Posterior vena cava (tissue), 2 donors: ENCODE results near the gene SHISA7. TPM values are rescaled to one million over a fixed set of nuclear protein-coding genes. Genes with fewer than 3 reads are reported as not detected.

ENCODE experiments used
- DNase-seq: peaks from one replicate; pipeline ENCODE4 v3.0.0-alpha.2; 2020; ENCODE audit warnings: low spot score
- intact Hi-C, 2 donors: fragments of 100-400 bp; cut with DNase I; formaldehyde crosslinking; loops; one replicate each; pipeline versions ENCODE4 v1.14.1 to v1.14.2; 2022 to 2023
- long read RNA-seq, 2 donors: library from polyadenylated mRNA; unstranded; transcript quantifications; one replicate each; pipeline ENCODE4 v2.0.0, GENCODE V29; 2020 to 2021
- total RNA-seq, 2 donors: library from RNA; stranded (reverse); fragmentation: NEBNext Ultra II Directional; extraction: Animal tissue kit (Norgen Biotek cat#: 25700); gene quantifications; one replicate each; pipeline ENCODE4 v1.2.1, GENCODE V29; 2021
- donor health status: DM: yes; HTN: yes; CAD: no.
- donor health status: DM: yes; HTN: yes; CAD: no.

Gene SHISA7
- not detected for total RNA-seq
- long read RNA-seq, donor 1: 0 reads
- long read RNA-seq, donor 2: 0 reads

- DNase-seq: no peak
- intact Hi-C loops: no loop called here
Observed at GRCh38 chr19:55443045-55443823, at the start of gene SHISA7. Gene SHISA7, minus strand, starts transcription at chr19:55443300. Its CDS starts 437 bp downstream, at chr19:55442863.

GRCh38 chr19:55492362-55492944 lies 49.4 kb upstream of the SHISA7 start:
- intact Hi-C loops: no loop called here
- no peak for DNase-seq

GRCh38 chr19:55491546-55492360 lies 48.7 kb upstream of the SHISA7 start:
- DNase-seq: no peak
- intact Hi-C loops: no loop called here

DNA sequence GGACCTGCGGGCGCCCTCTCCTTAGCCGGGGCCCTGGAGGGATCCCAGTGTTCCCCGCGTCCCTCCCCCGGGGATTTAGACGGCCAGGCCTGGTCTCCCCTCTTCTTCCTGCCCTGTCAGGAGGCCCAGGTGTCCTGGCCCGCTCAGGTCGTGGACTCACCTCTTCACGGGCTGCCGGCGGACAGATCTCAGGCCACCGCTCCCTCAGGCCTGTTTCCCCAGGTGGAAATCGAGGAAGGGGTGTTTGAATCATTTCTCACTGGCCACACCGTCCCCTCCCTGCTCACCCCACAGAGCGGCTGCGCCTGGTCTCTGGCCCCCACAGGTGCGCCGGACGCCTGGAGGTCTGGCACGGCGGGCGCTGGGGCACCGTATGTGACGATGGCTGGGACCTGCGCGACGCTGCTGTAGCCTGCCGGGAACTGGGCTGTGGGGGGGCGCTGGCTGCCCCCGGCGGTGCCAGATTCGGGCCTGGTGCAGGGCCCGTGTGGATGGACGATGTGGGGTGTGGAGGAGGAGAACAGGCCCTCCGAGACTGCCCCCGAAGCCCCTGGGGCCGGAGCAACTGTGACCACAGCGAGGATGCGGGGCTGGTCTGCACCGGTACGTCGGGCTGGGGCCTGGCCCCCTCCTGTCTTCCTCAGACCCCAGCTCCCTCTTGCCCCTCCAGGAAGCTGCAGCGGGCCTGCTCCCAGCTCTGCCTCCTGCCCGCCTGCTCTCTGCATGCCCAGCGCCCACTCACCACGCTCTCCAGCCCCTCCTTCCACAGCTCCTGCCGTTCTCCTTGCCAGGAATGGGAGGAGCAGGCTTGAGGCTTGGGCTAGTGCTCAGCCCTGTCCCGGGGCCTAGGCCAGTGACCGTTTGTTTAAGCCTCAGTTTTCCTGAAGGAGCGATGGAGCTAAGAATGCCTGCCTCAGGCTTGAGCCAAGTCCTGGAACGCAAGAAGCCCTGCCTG lies 47.7 kb upstream of the SHISA7 start:
- intact Hi-C loops: no loop called here
- no peak for DNase-seq

- DNase-seq: no peak
- intact Hi-C loops: no loop called here
Observed at GRCh38 chr19:55489711-55490477, 46.8 kb upstream of the SHISA7 start.

- DNase-seq: no peak
- intact Hi-C loops: no loop called here
Observed at GRCh38 chr19:55488986-55489710, 46.0 kb upstream of the SHISA7 start.

GRCh38 chr19:55487924-55488687 lies 45.0 kb upstream of the SHISA7 start, which contains the start of gene SSC5D:
Gene SSC5D, plus strand, starts transcription at chr19:55488436. Its CDS starts 154 bp downstream, at chr19:55488590.
- intact Hi-C loops: no loop called here
- peak; percentile 88 for DNase-seq

DNA sequence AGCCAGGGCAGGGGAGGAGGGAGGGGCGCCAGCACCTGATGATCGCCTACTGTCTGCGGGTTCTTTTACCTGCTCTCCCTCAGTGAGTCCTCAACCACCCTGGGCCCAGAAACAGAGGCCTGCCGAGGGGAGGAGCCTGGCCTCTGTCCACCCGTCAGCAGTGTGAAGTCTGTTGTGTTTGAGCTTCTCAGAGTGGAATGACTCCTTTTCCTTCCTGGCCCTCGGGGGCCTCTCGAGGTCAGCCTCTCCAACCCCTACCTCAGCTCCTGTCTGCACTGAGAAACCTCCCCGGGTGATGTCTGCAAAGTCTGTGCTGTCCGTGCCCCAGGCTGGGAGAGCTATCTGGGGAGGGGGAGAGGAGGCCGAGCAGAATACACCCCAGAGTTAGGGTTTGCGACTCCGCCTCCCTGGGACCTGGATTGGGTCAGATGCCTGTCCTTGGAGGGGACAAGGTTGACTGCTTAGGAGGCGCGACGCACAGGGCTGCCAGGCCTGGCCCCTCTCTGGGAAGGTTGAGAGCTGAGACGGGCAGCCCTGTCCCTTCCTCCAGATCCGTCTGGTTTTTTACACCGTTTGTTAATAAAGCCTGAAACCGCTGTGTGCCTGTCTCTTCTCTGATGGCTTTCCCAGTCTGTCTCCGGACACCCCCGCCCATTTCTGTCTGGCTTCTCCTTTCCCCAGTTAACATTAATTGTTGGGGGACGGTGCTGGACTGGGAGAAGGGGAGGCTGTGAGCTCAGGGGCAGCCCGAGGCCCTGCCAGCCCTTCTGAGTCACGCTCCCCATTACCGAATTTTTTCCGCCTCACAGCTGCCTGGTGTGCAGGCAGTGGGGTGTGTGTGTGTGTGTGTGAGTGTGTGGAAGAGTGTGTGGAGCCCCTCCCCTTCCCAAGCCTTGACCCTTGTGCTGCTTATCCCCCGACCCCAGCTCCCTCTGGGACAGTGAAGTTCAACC lies 44.1 kb upstream of the SHISA7 start:
- peak; percentile 93 for DNase-seq
- intact Hi-C loops: no loop called here

- DNase-seq: no peak
- intact Hi-C loops: no loop called here
Observed at GRCh38 chr19:55486043-55486970, 43.2 kb upstream of the SHISA7 start.

- no peak for DNase-seq
- intact Hi-C loops: no loop called here
Observed at GRCh38 chr19:55485439-55486011, 42.4 kb upstream of the SHISA7 start.

GRCh38 chr19:55484593-55485438 lies 41.7 kb upstream of the SHISA7 start, which contains the start of gene NAT14:
Gene NAT14, plus strand, starts transcription at chr19:55485188. Its CDS starts 521 bp downstream, at chr19:55485709.
- no peak for DNase-seq
- intact Hi-C loops: loop anchor here in 1 of 2 donors (5.0 kb wide), 1 partner anchor 563 kb away; no protein-coding TSS in a partner anchor

DNA sequence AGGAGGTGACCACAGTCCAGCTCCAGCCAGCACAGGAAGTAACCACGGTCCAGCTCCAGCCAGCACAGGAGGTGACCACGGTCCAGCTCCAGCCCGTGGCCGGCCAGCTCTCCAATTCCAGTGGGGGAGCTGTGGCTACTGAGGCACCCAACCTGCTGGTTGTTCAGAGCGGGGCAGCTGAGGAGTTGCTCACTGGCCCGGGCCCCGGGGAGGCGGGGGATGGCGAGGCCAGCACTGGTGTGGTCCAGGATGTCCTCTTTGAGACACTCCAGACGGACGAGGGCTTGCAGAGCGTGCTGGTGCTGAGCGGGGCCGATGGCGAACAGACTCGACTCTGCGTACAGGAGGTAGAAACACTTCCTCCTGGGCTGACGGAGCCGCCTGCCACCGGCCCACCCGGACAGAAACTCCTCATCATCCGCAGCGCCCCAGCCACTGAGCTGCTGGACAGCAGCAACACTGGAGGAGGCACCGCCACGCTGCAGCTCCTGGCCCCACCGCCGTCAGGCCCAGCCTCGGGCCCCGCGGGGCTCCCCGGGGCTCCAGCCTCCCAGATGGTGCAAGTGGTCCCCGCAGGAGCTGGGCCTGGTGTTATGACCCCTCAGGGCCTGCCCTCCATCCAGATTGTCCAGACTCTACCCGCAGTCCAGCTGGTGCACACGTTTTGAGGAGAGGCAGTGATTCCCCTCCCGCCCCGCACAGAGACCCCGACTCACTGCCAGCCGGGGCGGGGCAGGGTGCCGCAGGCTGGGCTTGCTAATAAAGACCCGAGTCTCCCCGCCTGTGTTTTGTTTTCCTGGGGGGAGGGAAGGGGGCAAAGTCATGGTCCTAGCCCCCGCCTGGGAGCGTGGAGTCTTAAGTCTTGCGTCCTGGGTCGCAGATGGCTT lies 40.8 kb upstream of the SHISA7 start:
- no peak for DNase-seq
- intact Hi-C loops: loop anchor here in 1 of 2 donors (5.0 kb wide), 1 partner anchor 562 kb away; no protein-coding TSS in a partner anchor
